Measurements from ENCODE around the gene RPS21.

GRCh38 chr20:62400021-62400420 lies 13.1 kb downstream of the RPS21 start:
- TF ChIP-seq POLR2AphosphoS5 (IDR thresholded peaks at IDR 0.05; ENCODE audit: low read depth, low read length) (no peak), TAF1 (IDR thresholded peaks at IDR 0.05; ENCODE audit: borderline replicate concordance, low read depth, low read length) (no peak)

Data from GM12892 (cell line).